HG02973 (cell line): ENCODE results near the gene HDDC3.
A peak's percentile ranks its signal among the peaks of the same experiment; 100 is the strongest.
"Not testable (repeated sequence)": the region's sequence is repeated elsewhere in the genome, so short reads cannot be mapped to it uniquely, and the experiment has no call there.

ENCODE experiments used
- ATAC-seq: cut with Tn5 transposase; IDR thresholded peaks from one replicate; pipeline ENCODE4 v1.9.1; 2021; ENCODE audit warnings: moderate library complexity; ENCODE audit not compliant: unreplicated experiment

The HDDC3 gene

GRCh38 chr15:90930861-90931574, 1.3 kb downstream of the HDDC3 start:
- ATAC-seq: no peak

GRCh38 chr15:90929246-90930019, 2.9 kb downstream of the HDDC3 start:
- no peak for ATAC-seq

- ATAC-seq: not testable (repeated sequence)
Observed at GRCh38 chr15:90928106-90928505, 4.2 kb downstream of the HDDC3 start.

- not testable (repeated sequence) for ATAC-seq
Observed at GRCh38 chr15:90926766-90927165, 5.6 kb downstream of the HDDC3 start.

GRCh38 chr15:90924375-90924774, 8.0 kb downstream of the HDDC3 start:
- ATAC-seq: peak; percentile 56

GRCh38 chr15:90922712-90923322, 9.5 kb downstream of the HDDC3 start:
- peak; percentile 87 for ATAC-seq

- ATAC-seq: no peak
Observed at GRCh38 chr15:90921887-90922286, 10.5 kb downstream of the HDDC3 start.

GRCh38 chr15:90918835-90919234, 13.5 kb downstream of the HDDC3 start:
- ATAC-seq: no peak

GRCh38 chr15:90918034-90918788, 14.1 kb downstream of the HDDC3 start:
- ATAC-seq: no peak

GRCh38 chr15:90917569-90917968, 14.8 kb downstream of the HDDC3 start:
- no peak for ATAC-seq

- no peak for ATAC-seq
Observed at GRCh38 chr15:90916461-90916860, 15.9 kb downstream of the HDDC3 start.

GRCh38 chr15:90915808-90916440, 16.4 kb downstream of the HDDC3 start:
- ATAC-seq: no peak

GRCh38 chr15:90915216-90915807, 17.0 kb downstream of the HDDC3 start:
- ATAC-seq: no peak

- no peak for ATAC-seq
Observed at GRCh38 chr15:90914305-90915080, 17.9 kb downstream of the HDDC3 start.

- ATAC-seq: no peak
Observed at GRCh38 chr15:90913398-90913944, 18.9 kb downstream of the HDDC3 start.

GRCh38 chr15:90912770-90913075, 19.6 kb downstream of the HDDC3 start:
- ATAC-seq: no peak

GRCh38 chr15:90911906-90912769, 20.2 kb downstream of the HDDC3 start:
- ATAC-seq: no peak

GRCh38 chr15:90911302-90911623, 21.1 kb downstream of the HDDC3 start:
- ATAC-seq: no peak
